ENCODE results near the gene C1orf53. TPM values are rescaled to one million over a fixed set of nuclear protein-coding genes. Genes with fewer than 3 reads are reported as not detected.
"Not testable (repeated sequence)": the region's sequence is repeated elsewhere in the genome, so short reads cannot be mapped to it uniquely, and the experiment has no call there.

C1orf53 gene
- total RNA-seq (2014; rRNA removed; shearing (Covaris generic)), result 18.8 and 28.6 TPM in 2 replicates

DNA sequence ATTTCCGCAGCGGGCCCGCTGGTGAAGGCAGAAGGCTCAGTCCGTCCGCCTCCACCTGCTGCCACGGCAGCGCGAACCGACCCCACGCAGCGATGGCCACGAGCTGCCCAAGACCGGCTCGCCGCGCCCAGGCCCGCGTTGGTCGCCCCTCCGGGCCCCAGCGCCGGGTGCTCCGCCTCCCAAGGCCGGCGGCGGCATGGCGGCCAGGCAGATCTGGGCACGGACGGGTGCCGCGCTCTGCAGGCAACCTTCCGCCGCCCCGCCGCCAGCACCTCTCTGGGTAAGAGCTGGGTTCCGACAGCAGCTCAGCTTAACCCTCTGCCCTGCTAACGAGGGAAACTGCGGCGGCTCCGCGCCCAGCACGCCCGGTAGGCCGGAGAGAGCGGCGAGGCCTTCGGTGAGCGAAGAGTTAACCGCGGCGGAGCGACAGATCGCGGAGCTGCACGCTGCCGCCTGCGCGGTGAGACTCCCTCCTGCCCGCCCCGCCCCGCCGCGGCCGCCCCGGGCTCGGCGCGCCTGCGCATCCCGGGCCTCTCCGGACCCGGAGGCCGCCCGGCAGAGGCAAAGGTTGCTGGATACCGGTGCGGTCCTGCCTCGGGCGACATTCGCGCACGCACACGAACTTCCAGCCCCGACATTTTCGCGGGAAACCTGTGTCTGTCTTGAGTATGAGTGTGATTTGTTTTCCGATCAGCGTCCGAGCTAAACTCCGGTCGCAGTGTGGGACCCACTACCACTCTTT, at the start of gene C1orf53:
Gene C1orf53, plus strand, starts transcription at position 177 of the 742 bp plus-strand sequence. Its CDS starts 20 bp downstream, at position 197.
- DNase-seq (ENCODE audit: low read depth), result peak; percentile 94

DNA sequence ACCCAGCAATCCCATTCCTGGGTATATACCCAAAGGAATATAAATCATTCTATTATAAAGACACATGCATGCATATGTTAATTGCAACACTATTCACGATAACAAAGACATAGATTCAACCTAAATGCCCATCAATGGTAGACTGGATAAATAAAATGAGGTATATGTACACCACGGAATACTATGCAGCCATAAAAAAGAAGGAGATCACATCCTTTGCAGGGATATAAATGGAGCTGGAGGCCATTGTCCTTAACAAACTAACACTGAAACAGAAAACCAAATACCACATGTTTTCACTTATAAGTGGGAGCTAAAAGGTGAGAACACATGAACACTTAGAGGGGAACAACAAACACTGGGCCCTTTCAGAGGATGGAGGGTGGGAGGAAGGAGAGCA, 46.7 kb upstream of the C1orf53 start:
- DNase-seq (ENCODE audit: low read depth), result not testable (repeated sequence)

- no peak for DNase-seq (ENCODE audit: low read depth)
Measured at GRCh38 chr1:197857477-197857876, 45.0 kb upstream of the C1orf53 start.

DNA sequence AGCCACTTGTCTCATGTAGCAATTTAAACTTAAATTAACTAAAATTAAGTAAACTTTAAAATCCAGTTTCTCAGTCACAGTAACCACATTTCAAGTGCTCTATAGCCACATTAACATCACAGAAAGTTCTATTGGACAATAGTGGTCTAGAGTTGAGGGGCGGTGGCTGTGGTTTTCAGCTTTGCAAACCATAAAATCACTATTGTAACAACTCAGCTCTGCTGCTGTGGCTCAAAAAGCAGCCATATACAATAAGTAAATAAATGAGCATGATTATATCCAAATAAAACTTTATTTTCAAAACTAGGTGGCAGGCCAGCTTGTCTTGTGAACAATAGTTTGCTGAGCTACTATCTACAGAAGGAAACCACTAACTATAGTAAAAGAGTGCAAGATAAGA, 43.4 kb upstream of the C1orf53 start:
- no peak for DNase-seq (ENCODE audit: low read depth)

DNA sequence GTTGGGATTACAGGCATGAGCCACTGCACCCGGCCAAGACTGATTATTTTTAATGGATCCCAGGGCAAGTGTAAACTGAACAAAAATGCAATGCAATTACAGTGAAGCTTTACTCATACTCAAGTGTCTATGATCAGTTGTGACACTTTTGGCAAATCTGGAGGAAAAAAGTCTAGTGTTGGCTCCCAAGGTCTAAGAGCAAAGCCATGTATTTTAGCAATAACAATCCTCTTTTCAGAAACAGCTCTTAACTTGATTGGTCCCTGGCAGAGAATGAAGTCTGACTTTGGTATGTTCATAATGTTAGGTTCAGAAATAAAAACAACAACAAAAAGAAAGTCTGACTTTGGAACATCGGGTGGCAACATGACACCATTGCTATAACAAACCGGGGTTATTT, 40.2 kb upstream of the C1orf53 start:
- DNase-seq (ENCODE audit: low read depth), result no peak

GRCh38 chr1:197862671-197863070, 39.8 kb upstream of the C1orf53 start:
- DNase-seq (ENCODE audit: low read depth), result no peak

GRCh38 chr1:197865809-197866208, 36.6 kb upstream of the C1orf53 start:
- no peak for DNase-seq (ENCODE audit: low read depth)

- peak; percentile 44 for DNase-seq (ENCODE audit: low read depth)
Measured at GRCh38 chr1:197868751-197869489, 33.5 kb upstream of the C1orf53 start.

GRCh38 chr1:197869490-197870077, 32.8 kb upstream of the C1orf53 start:
- no peak for DNase-seq (ENCODE audit: low read depth)

GRCh38 chr1:197876894-197877293, 25.5 kb upstream of the C1orf53 start:
- no peak for DNase-seq (ENCODE audit: low read depth)

DNA sequence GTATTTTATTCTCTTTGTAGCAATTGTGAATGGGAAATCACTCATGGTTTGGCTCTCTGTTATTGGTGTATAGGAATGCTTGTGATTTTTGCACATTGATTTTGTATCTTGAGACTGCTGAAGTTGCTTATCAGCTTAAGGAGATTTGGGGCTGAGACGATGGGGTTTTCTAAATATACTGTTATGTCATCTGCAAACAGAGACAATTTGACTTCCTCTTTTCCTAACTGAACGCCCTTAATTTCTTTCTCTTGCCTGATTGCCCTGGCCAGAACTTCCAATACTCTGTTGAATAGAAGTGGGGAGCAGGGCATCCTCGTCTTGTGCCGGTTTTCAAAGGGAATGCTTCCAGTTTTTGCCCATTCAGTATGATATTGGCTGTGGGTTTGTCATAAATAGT, 22.0 kb upstream of the C1orf53 start:
- DNase-seq (ENCODE audit: low read depth), result not testable (repeated sequence)

DNA sequence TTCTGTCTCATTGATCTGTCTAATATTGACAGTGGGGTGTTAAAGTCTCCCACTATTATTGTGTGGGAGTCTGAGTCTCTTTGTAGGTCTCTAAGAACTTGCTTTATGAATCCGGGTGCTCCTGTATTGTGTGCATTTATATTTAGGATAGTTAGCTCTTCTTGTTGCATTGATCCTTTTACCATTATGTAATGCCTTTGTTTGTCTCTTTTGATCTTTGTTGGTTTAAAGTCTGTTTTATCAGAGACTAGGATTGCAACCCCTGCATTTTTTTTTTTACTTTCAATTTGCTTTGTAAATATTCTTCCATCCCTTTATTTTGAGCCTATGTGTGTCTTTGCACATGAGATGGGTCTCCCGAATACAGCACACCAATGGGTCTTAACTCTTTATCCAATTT, 20.2 kb upstream of the C1orf53 start:
- not testable (repeated sequence) for DNase-seq (ENCODE audit: low read depth)

GRCh38 chr1:197884173-197884572, 18.3 kb upstream of the C1orf53 start:
- peak; percentile 26 for DNase-seq (ENCODE audit: low read depth)

- DNase-seq (ENCODE audit: low read depth), result no peak
Measured at GRCh38 chr1:197890936-197891335, 11.5 kb upstream of the C1orf53 start.

DNA sequence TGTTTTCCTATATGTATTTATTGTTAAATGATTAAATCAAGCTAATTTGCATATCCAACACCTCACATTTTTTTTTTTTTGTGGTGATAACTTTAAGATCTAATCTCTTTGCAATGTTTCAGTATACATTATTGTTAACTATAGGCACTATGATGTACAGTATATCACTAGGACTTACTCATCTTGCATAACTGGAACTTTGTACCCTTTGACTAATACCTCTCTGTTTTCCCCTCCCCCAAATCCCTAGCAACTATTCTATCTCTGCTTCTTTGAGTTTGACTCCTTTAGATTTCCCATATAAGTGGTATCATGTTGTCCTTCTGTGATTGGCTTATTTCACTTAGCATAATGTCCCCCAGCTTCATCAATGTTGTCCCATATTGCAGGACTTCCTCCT, 9.7 kb upstream of the C1orf53 start:
- DNase-seq (ENCODE audit: low read depth), result no peak

GRCh38 chr1:197896301-197896700, 6.1 kb upstream of the C1orf53 start:
- DNase-seq (ENCODE audit: low read depth), result no peak

- no peak for DNase-seq (ENCODE audit: low read depth)
Measured at GRCh38 chr1:197899037-197899436, 3.4 kb upstream of the C1orf53 start.

DNA sequence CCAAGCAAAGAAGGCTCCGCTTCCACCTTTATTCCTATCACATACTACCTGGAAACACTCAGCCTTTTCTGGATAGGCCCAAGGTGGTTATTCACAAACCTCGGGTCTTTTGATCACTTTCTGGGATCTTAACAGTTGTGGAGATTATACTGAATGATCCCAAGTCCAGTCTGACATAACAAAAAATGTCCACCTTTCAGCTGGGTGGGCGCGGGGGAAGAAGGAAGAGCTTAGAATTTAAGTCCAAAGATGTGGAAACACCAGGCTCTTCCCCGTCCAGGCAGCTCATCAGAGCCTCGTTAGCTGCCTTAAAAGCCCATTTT, 338 bp upstream of the C1orf53 start:
- no peak for DNase-seq (ENCODE audit: low read depth)

GRCh38 chr1:197903196-197903514, 725 bp downstream of the C1orf53 start:
- no peak for DNase-seq (ENCODE audit: low read depth)

DNA sequence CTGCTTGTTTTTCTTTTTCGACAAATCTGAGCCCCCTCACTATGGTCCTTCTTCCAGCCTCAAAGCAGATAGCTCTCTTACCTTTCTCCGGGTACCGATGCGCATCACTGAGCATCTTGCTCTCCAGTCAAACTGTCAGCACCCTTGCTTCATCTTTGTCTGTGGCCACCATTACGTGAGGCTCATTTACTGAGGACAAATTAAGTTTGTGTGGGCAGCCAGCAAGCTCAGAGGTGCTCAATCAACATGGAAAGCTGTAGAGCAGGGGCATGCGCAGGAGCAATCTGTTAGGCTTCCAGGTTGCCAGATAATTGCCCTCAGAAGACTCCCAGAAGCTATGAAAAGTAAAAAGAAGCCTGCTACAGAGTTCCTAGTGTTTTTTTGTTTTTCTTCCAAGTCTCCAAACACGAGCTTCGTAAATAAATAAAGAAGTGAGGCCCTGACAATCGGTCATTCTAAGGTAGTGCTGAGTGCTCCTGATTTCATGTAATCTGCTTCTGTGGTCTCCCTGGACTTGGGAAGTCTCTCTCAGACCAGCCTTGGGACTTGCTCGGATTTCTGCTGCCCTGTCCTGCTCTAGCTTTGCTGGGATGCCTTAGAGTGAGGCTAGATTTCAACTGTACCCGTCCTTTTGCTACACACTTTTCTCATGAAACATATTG, 1.8 kb downstream of the C1orf53 start:
- DNase-seq (ENCODE audit: low read depth), result no peak

DNA sequence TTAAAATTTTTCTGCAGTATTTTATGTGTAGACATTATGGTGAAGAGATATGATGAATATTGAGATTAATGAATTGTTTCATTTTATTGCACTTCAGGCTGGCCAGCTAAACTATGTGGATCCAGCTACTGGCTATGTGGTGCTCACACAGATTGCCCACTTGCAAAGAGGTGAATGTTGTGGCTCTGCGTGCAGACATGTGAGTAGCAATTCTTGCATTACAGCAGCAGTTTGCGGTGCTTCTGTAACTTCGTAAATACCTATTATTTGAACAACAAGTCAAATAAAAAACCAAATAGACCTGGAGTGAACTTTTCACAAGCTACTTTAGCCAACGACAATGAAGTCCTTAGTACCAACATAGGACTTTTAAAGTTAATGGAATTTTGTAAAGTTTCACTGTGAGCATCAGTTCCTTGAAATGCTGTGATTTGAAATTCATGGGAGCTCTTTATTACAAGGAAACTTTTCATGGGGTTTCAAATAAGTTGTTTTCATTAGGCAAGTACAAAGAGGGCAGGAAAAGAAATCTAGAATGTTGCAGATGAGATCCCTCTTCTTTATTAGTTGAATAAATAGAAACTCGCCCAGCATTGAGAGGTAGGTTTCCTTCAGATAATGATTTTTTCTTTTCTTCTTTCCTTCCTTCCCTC, 3.4 kb downstream of the C1orf53 start:
- DNase-seq (ENCODE audit: low read depth), result no peak
